GM12874 (cell line): ENCODE data around the gene PELI3.

Experiments
- CTCF ChIP-seq: IDR thresholded peaks from 2 replicates; pipeline ENCODE4 v1.5.1; 2011; ENCODE audit warnings: low read depth, mild to moderate bottlenecking, control low read depth, low read length, moderate library complexity; ENCODE audit not compliant: insufficient read depth

The PELI3 gene

GRCh38 chr11:66466225-66467033 lies at the start of gene PELI3:
TSS of gene PELI3 (plus strand) at chr11:66466905. CDS start at chr11:66468129, 1,224 bp downstream.
- TF ChIP-seq CTCF, result no peak

GRCh38 chr11:66417000-66417399 lies 49.7 kb upstream of the PELI3 start:
- TF ChIP-seq CTCF, result no peak

GRCh38 chr11:66418168-66418985 lies 48.3 kb upstream of the PELI3 start:
- peak; percentile 30; the same call in 1 of the 2 replicates for TF ChIP-seq CTCF

- no peak for TF ChIP-seq CTCF
Observed at GRCh38 chr11:66418986-66419308, 47.8 kb upstream of the PELI3 start.

- TF ChIP-seq CTCF, result no peak
Observed at GRCh38 chr11:66419825-66420224, 46.9 kb upstream of the PELI3 start.

- TF ChIP-seq CTCF, result no peak
Observed at GRCh38 chr11:66420671-66421476, 45.8 kb upstream of the PELI3 start, which contains the start of gene NPAS4. TSS of gene NPAS4 (plus strand) at chr11:66421035. CDS start at chr11:66421180, 145 bp downstream.
